Ramos (cell line): ENCODE measurements around the gene DOLK.
"Not testable (repeated sequence)": the region's sequence is repeated elsewhere in the genome, so short reads cannot be mapped to it uniquely, and the experiment has no call there.

Experiments used
- in situ Hi-C: fragments of 300-500 bp; cut with MboI; formaldehyde crosslinking; loops from one replicate; pipeline ENCODE4 v1.14.3; 2022; ENCODE audit warnings: low sequenced_read_pairs; ENCODE audit not compliant: unreplicated experiment

DOLK gene

DNA sequence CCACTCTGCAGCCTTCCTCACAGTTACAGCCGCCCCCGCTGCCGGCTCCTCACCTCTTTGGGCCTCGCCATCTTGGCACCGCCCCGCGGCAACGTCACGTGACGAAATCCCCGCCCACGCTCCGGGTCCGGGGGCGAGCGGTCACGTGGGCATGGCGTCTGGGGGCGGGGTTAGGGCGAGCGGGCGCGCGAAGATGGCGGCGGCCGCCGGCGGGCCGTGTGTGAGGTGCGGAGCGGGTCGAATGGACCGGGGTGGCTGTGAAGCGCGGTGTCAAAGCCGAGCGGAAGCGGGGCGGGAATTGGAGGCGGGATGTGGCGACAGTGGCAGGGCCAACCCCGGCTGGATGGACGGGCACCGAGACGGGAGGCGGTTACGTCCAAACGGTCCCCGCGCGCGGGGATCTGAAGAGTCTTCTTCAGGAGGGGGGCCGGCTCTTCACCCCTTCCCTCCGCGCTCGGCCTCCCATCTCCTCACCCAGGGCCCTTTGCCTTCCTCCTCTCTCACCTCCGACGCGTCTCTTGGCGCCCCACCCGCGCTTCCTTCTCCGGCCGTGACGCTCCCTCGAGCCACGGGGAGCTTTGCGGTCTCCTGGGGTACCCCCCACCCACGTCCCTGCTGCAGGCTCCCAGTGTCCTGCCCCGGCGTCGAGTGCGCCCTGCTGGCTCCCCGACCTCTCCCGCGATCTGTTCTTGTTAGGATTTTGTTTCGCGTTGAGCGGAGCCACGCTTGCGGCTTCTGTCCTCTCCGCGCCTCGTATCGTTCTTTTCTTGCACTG is at the start of gene DOLK, which contains the start of gene NUP188:
Gene DOLK, minus strand, starts transcription at position 77 of the 775 bp plus-strand sequence. CDS start 300 bp downstream, outside the sequence.
Gene NUP188, plus strand, starts transcription at position 173 of the 775 bp plus-strand sequence. Its CDS starts 21 bp downstream, at position 194.
- in situ Hi-C loops, result no loop called here

GRCh38 chr9:128995791-128996190 is 48.4 kb upstream of the DOLK start:
- in situ Hi-C loops, result no loop called here

DNA sequence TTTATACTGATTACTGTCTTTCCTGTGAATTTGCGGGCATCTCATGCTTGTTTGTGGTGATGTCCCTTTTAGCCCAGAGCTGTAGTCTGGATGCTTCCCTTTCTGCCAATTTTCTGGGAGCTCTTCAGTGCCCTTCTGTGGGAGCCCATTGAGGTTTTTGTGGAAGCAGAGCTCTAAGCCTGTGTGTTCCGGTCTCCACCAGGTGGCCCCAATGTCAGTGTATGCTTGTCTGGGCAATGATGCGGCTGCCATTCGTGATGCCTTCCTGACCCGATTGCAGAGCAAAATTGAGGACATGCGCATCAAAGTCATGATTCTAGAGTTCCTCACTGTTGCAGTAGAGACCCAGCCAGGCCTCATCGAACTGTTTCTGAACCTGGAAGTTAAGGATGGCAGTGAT is 45.6 kb upstream of the DOLK start:
- in situ Hi-C loops, result no loop called here

DNA sequence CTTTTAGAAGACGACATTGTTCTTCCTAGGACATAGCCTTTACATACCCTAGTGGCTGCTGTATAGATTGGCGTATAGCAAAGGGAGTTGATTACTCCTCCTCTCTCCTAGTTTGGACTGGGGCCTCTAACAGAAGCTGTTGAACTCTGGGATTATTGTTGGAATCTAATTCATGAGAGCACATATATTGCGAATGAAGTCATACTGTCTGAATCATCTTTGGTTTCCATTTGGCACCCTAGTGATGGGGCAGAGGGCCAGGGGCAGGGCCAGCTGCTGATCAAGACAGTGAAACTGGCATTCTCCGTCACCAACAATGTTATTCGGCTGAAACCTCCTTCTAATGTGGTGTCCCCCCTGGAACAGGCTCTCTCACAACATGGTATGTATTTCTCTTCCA is 40.4 kb upstream of the DOLK start:
- in situ Hi-C loops, result no loop called here

GRCh38 chr9:128986671-128987070 is 39.3 kb upstream of the DOLK start:
- in situ Hi-C loops, result no loop called here

DNA sequence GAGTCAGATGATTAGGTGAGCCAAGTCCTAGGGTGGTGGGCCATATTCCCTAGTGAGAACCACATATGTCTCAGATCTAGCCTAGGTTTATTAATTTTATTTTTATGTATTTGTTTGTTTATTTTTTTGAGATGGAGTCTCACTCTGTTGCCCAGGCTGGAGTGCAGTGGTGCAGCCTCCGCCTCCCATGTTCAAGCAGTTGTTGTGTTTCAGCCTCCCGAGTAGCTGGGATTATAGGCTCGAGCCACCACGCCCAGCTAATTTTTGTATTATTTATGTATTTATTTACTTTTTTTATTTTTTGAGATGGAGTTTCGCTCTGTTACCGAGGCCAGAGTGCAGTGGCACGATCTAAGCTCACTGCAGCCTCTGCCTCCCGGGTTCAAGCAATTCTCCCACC is 36.1 kb upstream of the DOLK start:
- in situ Hi-C loops, result no loop called here

DNA sequence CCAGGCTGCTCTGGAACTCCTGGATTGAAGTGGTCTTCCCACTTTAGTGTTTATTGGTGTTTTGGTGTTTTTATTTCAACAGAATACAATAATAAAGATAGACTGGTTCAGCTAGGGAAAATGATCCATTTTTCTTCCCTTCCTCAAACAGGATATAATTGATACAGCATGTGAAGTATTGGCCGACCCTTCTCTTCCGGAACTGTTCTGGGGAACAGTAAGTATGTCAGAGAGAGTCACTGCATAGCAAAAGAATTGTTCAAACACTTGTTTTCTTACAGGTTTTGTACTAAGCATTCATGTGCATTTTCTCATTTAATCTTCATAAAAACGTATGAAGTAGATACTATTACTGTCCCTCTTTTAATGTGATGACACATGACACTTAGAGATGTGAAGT is 31.7 kb upstream of the DOLK start:
- in situ Hi-C loops, result no loop called here

DNA sequence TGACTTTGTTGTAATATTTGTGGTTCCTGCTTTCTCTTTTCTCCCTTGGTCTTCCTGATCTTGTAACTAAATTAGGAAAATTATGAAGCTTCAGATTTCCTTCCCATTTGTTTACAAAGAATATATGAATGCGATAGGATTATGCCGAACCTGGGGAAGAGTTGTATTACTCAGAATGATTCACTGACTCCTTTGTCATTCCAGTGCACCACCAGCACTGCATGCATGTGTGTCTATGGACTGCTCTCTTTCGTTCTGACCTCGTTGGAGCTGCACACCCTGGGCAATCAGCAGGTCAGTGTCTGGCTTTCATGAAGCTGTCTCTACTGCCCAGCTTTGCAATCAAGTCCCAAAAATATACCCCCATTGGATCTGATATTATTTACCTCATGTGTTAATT is 25.6 kb upstream of the DOLK start:
- in situ Hi-C loops, result no loop called here

DNA sequence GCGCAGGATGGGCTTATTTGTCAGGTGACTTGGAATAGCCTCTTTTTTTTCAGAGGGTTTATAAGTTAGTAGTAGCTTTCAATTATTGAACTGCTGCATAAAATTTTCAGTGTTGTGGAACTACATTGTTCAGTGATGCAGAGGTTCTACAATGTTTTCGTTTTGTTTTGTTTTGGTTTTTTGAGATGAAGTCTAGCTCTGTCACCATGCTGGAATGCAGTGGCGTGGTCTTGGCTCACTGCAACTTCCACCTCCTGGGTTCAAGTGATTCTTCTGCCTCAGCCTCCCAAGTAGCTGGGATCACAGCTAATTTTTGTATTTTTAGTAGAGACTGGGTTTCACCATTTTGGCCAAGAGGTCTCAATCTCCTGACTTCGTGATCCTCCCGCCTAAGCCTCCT is 22.1 kb upstream of the DOLK start:
- in situ Hi-C loops, result no loop called here

DNA sequence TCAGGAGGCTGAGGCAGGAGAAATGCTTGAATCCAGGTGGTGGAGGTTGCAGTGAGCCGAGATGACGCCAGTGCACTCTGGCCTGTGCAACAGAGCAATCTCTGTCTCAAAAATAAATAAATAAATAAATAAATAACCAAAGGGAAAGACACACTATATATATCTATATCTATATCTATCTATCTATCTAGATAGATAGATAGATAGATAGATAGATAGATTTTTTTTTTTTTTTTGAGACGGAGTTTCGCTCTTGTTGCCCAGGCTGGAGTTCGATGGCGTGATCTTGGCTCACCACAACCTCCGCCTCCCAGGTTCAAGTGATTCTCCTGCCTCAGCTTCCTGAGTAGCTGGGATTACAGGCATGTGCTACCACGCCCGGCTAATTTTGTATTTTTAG is 14.0 kb upstream of the DOLK start:
- in situ Hi-C loops, result not testable (repeated sequence)

GRCh38 chr9:128947277-128947526 is 201 bp downstream of the DOLK start:
- in situ Hi-C loops, result no loop called here

DNA sequence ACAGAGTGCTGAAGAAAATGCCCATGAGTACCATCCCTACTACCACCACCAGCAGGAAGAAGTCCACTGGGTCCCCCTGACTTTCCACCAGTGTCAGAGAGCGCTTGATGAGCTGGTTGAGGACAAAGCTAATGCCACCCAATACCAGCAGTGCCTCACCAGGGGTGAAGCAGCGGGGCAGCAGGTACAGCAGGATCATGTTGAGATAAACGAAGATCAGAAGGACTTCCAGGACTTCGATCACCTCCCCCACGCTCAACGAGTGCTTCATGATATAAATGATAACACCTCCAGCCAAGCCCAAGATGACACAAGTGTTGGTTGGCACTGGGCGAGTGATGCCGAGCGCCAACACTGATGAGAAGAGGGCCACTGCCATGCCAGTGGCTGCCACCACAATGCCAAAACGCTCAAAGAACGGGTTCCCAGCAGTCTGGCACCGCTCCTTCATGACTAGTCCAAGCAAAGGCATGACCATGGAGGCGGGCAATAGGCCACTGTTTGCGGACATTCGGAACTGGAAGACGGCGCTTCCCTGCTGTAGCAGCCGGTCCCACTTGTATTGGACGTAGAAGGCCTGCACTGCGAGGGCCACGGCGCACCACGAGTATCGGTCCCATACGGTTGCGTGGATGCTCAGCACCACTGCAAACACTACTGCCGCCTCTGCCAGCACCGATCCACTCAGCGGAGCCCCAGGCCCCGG is 679 bp downstream of the DOLK start:
- in situ Hi-C loops, result no loop called here

DNA sequence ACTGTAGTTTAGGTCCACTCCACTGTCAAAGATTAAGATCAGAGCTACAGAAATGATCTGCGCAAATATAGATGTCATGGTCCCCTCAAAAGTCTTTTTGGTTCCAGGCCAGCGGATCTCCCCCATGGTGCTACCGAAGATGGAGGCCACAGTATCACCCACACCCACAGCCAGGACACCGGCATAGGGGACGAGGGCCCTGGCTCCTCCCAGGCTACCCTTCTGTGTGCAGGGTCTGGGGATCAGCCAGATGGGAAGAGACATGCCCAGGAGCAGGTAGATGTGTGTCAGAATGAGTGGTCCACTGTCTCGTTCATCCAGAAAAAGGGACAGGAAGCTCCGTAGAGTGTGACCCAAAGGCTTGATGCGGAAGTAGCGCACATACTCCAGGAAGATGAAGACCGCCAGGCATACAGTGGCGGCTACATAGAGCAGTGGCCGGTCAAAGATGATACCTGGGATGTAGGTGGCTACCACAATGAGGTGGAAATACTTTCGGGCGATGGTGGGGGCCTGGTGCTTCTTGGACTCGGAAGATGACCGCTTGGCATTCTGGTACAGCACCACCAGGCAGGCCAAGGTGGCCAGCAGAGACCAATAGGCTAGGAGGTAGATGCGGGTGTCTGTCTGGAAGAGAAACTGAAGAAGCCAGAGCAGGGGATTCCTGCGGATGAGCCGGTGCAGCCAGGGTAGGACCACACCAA is 1.5 kb downstream of the DOLK start:
- in situ Hi-C loops, result no loop called here

DNA sequence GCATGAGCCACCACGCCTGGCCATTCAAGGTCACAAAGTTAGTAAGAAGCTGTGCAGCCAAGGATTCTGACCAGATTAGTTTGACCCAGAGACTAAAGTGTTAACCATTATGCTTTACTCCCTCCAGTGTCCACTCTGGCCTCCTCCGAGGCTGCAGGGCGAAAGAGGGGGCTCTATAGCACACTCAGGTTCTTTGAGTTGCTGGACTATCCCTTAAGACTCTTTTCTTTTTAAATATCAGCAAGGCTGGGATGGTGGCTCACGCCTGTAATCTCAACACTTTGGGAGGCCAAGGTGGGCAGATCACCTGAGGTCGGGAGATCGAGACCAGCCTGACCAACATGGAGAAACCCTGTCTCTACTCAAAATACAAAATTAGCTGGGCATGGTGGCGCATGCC is 2.4 kb downstream of the DOLK start:
- in situ Hi-C loops, result not testable (repeated sequence)

GRCh38 chr9:128943832-128944620 is 3.4 kb downstream of the DOLK start:
- in situ Hi-C loops, result no loop called here

- in situ Hi-C loops, result no loop called here
Observed at GRCh38 chr9:128940946-128941755, 6.3 kb downstream of the DOLK start.

DNA sequence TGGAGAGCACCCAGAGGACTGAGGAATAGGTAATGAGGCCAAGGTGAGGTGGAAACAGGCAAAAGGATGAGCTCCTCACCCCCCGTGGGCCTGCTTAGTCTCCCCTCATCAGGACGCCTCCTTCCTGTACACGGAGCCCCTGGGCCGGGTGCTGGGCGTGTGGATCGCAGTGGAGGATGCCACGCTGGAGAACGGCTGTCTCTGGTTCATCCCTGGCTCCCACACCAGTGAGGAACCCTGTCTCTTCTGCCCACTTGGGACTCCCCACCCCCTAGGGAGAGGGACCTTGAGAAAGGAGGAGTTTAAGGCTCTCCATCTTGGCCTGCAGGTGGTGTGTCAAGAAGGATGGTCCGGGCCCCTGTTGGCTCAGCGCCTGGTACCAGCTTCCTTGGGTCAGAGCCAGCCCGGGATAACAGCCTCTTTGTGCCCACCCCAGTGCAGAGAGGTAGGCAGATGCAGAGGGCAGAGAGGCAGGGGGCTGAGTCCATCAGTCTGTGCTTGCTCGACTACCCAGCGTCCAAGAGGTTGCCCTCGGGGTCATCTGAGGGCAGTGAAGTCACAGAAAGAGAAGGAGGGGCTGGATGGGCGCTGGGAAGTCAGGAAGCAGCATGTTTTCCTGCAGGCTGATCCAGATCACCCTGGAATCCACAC is 7.0 kb downstream of the DOLK start:
- in situ Hi-C loops, result no loop called here

- in situ Hi-C loops, result no loop called here
Observed at GRCh38 chr9:128937310-128938165, 9.9 kb downstream of the DOLK start.
